Kidney (tissue), 14 donors: ENCODE data around the gene ZNRF3. TPM values are rescaled to one million over a fixed set of nuclear protein-coding genes. Genes with fewer than 3 reads are reported as not detected.

Experiments used
- DNase-seq, 5 donors: peaks; one replicate each; pipeline ENCODE4 v3.0.0-alpha.2; 2013 to 2020
- FAIRE-seq: peaks from 2 replicates; lab custom pipeline; 2012; peaks lifted over from hg19 to GRCh38; lab: Jason Lieb, UNC
- H3K27ac ChIP-seq, 2 donors: one replicate each; pipeline ENCODE4 v1.7.0; 2013; ENCODE audit warnings: low read depth in 2 of 2, low read length in 2 of 2, inconsistent platforms in 1 of 2
- H3K27me3 ChIP-seq: one replicate; pipeline ENCODE4 v1.7.1; 2013; ENCODE audit warnings: low read length, inconsistent platforms; ENCODE audit not compliant: control insufficient read depth, insufficient read depth
- H3K36me3 ChIP-seq, 3 donors: one replicate each; pipeline versions ENCODE4 v1.7.0 to v1.7.1; 2013; ENCODE audit warnings: low read length in 3 of 3, control low read depth in 1 of 3, inconsistent platforms in 1 of 3; ENCODE audit not compliant: insufficient read depth in 3 of 3, control insufficient read depth in 2 of 3
- H3K4me1 ChIP-seq, 3 donors: one replicate each; pipeline versions ENCODE4 v1.7.0 to v1.7.1; 2013; ENCODE audit warnings: low read length in 3 of 3, inconsistent platforms in 1 of 3, low read depth in 1 of 3; ENCODE audit not compliant: control insufficient read depth in 2 of 3, insufficient read depth in 2 of 3
- H3K4me3 ChIP-seq, 3 donors: one replicate each; pipeline versions ENCODE4 v1.7.0 to v1.8.1; 2013; ENCODE audit warnings: low read length in 3 of 3, control low read depth in 1 of 3, inconsistent platforms in 1 of 3
- H3K9ac ChIP-seq, 3 donors: one replicate each; pipeline versions ENCODE4 v1.7.0 to v1.7.1; 2013; ENCODE audit warnings: low read length in 3 of 3, control low read depth in 1 of 3, inconsistent platforms in 1 of 3
- H3K9me3 ChIP-seq, 3 donors: one replicate each; pipeline versions ENCODE4 v1.7.0 to v1.7.1; 2013; ENCODE audit warnings: low read length in 3 of 3, control low read depth in 1 of 3, inconsistent platforms in 1 of 3; ENCODE audit not compliant: control insufficient read depth in 2 of 3, insufficient read depth in 1 of 3
- intact Hi-C: fragments of 100-400 bp; cut with DNase I; formaldehyde crosslinking; loops from one replicate; pipeline ENCODE4 v1.11.1; 2022
- polyA plus RNA-seq: library from polyadenylated mRNA; stranded (reverse); fragments of 350-450 nt; fragmentation: Illumina TruSeq; extraction: RNeasy Lipid Tissue Mini Kit (QIAGEN cat#74804); gene quantifications from one replicate; pipeline ENCODE4 v1.2.3, GENCODE V29; 2014; ENCODE audit warnings: low read depth, low replicate concordance; ENCODE audit not compliant: insufficient read depth
- total RNA-seq: library from RNA; stranded (reverse); fragmentation: NEBNext Ultra II Directional; extraction: Animal tissue kit (Norgen Biotek cat#: 25700); gene quantifications from one replicate; pipeline ENCODE4 v1.2.1, GENCODE V29; 2021
- TF ChIP-seq, protein P1 (sequence below): IDR thresholded peaks from 3 replicates; pipeline ENCODE4 v1.5.1; 2012; ENCODE audit warnings: mild to moderate bottlenecking, moderate library complexity, borderline replicate concordance; ENCODE audit not compliant: insufficient read depth; ENCODE audit errors: extremely low read depth
- donor health status: control.
- donor health status: control.
- donor health status: control.
- donor health status: control.
- donor health status: control.
- donor health status: DM: yes; HTN: yes; CAD: no.
- donor health status: Normal renal cell carcinoma (clear cell type).

Gene ZNRF3
- total and polyA plus RNA-seq, 2 donors from 2014 or later: 6.8 to 24.4 TPM

GRCh38 chr22:28985581-28986290 is 102.4 kb downstream of the ZNRF3 start:
- TF ChIP-seq, protein P1, sequence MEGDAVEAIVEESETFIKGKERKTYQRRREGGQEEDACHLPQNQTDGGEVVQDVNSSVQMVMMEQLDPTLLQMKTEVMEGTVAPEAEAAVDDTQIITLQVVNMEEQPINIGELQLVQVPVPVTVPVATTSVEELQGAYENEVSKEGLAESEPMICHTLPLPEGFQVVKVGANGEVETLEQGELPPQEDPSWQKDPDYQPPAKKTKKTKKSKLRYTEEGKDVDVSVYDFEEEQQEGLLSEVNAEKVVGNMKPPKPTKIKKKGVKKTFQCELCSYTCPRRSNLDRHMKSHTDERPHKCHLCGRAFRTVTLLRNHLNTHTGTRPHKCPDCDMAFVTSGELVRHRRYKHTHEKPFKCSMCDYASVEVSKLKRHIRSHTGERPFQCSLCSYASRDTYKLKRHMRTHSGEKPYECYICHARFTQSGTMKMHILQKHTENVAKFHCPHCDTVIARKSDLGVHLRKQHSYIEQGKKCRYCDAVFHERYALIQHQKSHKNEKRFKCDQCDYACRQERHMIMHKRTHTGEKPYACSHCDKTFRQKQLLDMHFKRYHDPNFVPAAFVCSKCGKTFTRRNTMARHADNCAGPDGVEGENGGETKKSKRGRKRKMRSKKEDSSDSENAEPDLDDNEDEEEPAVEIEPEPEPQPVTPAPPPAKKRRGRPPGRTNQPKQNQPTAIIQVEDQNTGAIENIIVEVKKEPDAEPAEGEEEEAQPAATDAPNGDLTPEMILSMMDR: no peak
- intact Hi-C loops: no loop called here
- no peak for FAIRE-seq
- Histone ChIP-seq H3K9ac (no peak overlapping the region), H3K27me3 (no peaks in the 10 kb centered on the region), H3K27ac (no peak overlapping the region), H3K4me1 (peaks cover 0 to 42% (median 17%) of the 10 kb centered on the region in 3 donors), H3K36me3 (peaks cover 0 to 3% (median 0%) of the 10 kb centered on the region in 3 donors), H3K9me3 (peaks cover 0 to 4% (median 0%) of the 10 kb centered on the region in 3 donors), H3K4me3 (no peak overlapping the region)
- DNase-seq: no peak

DNA sequence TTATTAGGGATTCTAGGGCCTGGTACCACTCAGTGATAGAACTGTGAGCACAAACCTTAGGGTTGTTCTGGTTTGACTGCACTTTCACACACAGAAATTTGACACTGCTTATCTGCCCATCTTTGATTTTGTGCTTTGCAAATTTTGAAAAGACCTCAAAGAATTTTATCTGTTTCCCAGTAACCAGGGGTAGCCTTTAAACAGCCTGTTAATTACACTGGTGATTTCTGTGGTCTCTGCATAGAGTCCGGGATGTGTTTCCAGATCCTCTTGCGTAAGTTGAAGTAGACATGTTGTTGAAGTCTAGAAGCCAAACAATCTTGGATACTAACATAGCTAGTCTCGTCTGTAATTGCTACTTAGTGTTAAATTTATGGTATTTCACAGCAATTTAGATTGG is 103.0 kb downstream of the ZNRF3 start:
- intact Hi-C loops: no loop called here
- Histone ChIP-seq H3K4me3 (no peak overlapping the region), H3K36me3 (peaks cover 0 to 3% (median 0%) of the 10 kb centered on the region in 3 donors), H3K4me1 (peaks cover 0 to 38% (median 17%) of the 10 kb centered on the region in 3 donors), H3K27me3 (no peaks in the 10 kb centered on the region), H3K9me3 (peaks cover 0 to 4% (median 0%) of the 10 kb centered on the region in 3 donors), H3K27ac (no peak overlapping the region), H3K9ac (no peak overlapping the region)
- DNase-seq (no peak), FAIRE-seq (no peak)
- TF ChIP-seq, protein P1: no peak

- DNase-seq: no peak
- H3K27ac ChIP-seq: peak overlapping the region in 1 of 2 donors; percentile 26
Measured at GRCh38 chr22:28988457-28988856, 105.1 kb downstream of the ZNRF3 start.

More at GRCh38 chr22:28988457-28988856, 105.1 kb downstream of the ZNRF3 start:
- peaks cover 0 to 3% (median 0%) of the 10 kb centered on the region in 3 donors for H3K36me3 ChIP-seq
- intact Hi-C loops: no loop called here
- FAIRE-seq: no peak
- H3K4me1 ChIP-seq: peaks cover 0 to 31% (median 13%) of the 10 kb centered on the region in 3 donors
- TF ChIP-seq, protein P1: no peak
- no peak overlapping the region for H3K4me3 ChIP-seq
- H3K9me3 ChIP-seq: peaks cover 0 to 4% (median 0%) of the 10 kb centered on the region in 3 donors
- H3K9ac ChIP-seq: no peak overlapping the region
- H3K27me3 ChIP-seq: no peaks in the 10 kb centered on the region
